ENCODE results near the gene SLC25A19.

Gene SLC25A19

DNA sequence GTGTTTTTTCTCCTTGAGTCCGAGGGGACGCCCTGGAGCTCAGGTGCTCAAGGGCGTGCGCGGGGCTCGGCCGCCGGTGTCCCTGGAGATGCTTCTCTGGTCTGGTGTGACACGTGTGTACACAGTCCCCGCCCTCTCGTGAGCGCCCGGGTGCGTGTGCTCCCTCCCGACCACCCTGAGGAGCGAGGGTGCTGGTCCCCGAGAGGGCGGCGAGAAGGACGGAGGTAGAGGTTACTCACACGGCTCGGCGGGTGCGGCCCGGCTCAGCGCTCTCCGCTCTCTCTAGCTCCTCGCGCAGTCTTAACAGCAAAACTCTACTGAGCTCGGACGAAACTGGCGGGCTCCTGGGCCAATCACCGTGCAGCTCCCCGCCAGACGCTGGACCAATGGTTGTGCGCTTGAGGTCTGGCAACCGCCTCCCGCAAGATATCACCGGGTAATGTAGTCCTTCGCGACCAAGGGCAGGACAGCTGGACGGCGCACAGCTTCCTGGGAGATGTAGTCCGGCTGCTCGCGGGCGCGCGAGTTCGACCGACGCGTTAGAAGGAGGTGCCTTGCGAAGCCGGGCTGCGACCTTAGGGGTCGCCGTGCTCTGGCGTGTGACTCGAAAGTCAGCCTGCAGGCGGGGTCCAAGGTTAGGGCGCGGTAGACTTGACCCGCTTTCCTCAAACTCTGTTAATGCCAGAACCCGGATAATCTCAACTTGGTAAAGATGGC lies at the start of gene SLC25A19:
SLC25A19 (minus strand) TSS at position 319 of the 717 bp plus-strand sequence. CDS start 2,669 bp downstream, outside the sequence.
- peak; percentile 91 for DNase-seq (ENCODE audit: low read depth)

DNA sequence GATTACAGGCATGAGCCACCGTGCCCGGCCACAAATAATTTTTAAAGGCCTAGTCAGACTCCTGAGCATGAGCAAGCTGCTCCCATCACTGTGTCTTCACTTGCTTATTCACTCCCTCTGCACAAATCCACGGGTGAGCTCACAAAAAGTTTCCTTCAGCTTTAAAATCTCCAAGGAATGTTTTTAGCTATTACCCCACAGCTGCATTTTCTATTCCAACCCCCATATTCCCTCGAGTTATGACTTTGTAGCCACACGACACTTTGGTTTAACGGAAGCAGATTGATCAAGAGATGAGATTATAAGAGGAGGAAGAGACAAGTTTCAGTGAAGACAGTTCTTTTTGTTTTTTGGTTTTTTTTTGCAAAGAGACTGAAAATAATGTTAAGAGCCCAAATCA lies 49.1 kb upstream of the SLC25A19 start:
- DNase-seq (ENCODE audit: low read depth) = no peak

DNA sequence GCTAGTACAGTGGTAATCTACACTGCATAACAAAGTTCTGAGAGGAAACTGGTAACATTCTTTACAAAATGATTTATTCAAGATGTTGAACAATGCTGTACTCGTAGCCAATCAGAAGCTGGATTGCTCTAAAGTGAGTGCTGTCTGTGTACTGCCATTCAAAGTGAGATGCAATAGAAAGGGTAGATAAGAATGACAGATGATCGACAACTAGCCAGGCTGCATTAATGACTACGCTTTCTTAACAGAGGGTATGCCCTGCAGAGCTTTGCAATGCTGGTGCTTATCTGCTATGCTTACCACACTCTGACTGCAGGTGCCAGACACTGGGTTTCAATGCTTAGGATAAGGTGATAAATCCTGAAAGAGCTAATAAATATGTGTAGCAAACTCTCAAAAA lies 46.1 kb upstream of the SLC25A19 start:
- DNase-seq (ENCODE audit: low read depth) = no peak

DNA sequence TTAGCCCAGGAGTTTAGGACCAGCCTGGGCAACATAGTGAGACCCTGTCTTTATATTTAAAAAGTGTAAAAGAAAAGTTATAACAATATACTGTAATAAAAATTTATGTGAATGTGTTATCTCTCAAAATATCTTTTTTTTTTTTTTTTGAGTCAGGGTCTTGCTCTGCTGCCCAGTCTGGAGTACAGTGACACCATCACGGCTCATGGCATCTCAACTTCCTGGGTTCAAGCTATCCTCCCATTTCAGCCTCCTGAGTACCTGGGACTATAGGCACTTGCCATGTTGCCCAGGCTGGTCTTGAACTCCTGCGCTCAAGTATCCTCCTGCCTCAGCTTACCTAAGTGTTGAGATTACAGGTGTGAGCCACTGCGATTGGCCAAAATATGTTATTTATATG lies 45.5 kb upstream of the SLC25A19 start:
- DNase-seq (ENCODE audit: low read depth) = no peak

DNA sequence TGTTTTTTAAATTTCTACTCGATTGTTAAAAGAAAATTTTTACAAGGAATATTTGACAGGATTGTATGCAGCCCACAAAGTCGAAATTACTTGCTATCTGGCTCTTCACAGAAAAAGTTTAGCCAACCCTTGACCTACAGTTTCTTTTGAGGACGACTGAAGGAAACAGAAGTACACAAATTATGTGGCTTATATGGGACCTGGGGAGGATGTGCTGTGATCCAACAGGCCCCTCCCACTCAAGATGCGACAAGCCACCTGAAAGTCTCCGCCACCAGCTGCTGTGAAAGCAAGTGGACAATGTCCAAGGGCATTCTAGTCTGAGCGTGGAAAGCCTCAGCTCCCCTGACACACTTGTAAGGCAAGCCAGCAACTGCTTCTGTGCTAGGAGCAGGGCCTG lies 42.4 kb upstream of the SLC25A19 start:
- DNase-seq (ENCODE audit: low read depth) = no peak

DNA sequence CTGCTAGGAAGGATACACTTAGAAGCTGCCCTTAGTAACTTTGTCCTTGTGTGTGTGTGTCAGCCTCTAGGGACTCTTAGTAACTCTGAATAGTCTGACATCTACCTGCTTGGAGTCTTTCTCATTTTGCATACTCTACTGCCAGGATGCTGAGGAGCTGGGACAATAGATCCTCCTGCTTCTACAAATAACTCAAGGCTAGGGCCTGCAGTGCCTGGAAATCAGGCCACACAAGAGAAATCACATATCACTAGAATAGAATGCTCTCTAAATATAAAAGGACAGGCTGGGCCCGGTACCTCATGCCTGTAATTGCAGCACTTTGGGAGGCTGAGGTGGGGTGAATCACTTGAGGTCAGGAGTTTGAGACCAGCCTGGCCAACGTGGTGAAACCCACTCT lies 38.5 kb upstream of the SLC25A19 start:
- DNase-seq (ENCODE audit: low read depth) = no peak

DNA sequence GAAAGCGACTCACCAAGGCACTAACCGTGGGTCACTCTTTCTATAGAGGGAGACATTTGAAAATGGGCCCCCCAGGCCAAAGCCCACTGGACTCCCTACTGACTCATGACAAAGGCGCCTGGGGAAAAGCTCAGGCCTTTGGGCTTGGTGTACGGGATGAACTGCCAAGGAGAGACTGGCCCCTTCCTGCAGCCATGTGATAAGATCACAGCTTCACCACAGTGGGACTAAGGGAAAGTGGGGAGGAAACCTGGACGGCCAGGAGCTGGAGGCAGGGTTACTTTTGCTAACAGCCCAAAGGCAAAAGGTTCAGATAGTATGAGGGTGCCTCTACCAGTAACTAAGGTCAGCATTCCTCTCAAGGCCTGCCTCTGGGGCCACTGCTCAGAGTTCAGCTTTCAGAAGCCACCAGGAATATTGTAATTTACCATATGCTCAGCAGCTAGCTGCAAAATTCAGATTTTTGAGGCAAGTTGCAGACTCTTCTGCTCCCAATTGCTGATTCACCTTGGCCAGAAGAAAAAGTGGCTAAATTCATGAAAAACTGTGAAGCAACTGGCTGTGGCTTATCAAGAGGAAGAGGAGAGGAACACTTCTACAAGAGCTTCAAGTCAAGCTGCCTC lies 37.1 kb upstream of the SLC25A19 start:
- no peak for DNase-seq (ENCODE audit: low read depth)

DNA sequence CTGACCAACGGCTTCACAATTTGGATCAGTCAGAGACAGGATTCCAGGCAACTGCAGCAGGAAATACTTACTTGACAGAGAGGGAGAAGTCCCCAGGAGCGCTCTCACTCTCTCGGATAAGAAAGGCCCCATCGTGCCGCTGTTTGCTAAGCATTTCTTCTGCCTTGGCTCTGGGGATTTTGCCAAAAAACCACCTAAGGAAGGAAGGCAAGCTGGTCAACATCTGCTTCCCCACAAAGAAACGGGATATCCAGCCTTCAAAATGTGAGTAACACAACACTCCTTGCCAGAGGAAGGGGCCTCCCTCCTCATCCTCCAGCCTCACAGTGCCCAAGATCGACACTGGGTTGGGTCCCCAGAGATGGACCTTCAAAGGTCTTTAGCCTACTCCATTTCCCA lies 36.6 kb upstream of the SLC25A19 start:
- no peak for DNase-seq (ENCODE audit: low read depth)

DNA sequence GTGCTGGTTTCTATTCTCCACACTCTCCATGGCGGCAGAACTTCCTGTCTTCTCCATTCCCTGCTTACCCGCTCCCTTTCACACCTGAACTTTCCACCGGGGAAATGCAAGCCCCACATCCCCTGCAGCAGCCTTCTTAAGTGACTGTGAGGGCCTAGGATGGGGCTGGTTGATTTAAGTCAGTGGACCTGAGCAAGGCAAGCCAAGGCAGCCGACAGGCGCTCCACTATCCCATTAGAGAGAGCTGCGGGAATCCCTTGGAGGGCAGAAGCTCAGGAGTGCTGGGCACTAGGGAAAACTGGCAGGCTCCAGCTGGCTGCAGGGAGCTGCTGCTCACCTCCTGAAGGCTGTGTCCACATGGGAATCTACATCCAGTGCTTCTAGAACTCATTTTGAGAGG lies 36.1 kb upstream of the SLC25A19 start:
- no peak for DNase-seq (ENCODE audit: low read depth)

DNA sequence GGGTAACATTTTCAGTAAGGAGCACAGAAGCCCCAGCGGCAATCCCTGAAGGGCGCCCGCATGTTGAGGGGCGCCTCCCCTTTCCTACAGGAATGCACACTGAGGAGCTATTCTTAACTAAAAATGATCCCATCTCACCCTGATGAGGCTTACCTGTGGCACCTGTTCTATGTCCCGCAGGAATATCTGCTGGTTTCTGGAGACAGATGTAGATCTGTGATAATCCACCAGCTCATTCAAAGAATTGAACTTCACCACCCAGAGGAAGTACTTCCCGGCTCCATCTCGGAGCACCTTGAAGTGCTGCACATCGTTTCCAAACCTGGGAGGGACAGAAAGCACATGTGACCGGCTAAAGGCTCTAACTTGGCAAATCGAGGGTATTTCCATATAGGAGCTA lies 32.3 kb upstream of the SLC25A19 start:
- DNase-seq (ENCODE audit: low read depth) = no peak

DNA sequence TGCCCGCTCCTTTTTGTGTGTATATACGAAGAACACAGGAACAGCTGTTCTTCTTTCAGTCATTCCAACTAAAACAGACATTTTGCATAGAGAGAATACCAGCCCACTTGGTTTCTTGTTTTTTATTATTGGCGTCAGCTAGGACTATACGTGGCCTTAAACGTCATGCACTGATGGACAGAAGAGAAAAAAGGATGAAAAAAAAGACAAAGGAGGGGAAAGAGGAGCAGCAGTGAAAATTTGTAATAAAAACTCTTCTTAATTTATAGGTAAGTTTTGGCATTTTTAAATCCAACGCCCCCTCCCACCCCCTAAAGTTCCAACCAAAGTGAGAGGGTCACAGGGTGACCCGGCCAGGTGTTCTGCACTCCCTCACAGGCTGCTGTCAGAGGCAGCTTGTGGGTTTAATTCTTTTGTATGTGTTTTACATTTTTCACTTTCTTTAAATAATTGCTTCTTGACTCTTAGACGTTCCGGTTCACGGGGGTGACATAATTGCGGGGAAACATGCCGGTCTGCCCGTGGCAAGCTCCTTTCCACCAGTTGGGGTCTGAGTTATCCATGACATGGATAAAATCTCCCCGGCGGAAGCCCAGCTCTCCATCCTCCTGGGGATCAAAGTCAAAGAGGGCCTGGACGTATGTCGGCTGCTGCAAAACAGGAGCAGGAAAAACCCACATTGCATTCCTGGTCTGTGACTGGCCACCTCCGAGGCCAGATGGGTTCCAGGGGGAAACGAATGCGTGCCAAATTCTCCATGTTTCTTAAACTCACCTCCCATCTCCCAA lies 30.9 kb upstream of the SLC25A19 start:
- DNase-seq (ENCODE audit: low read depth) = no peak

DNA sequence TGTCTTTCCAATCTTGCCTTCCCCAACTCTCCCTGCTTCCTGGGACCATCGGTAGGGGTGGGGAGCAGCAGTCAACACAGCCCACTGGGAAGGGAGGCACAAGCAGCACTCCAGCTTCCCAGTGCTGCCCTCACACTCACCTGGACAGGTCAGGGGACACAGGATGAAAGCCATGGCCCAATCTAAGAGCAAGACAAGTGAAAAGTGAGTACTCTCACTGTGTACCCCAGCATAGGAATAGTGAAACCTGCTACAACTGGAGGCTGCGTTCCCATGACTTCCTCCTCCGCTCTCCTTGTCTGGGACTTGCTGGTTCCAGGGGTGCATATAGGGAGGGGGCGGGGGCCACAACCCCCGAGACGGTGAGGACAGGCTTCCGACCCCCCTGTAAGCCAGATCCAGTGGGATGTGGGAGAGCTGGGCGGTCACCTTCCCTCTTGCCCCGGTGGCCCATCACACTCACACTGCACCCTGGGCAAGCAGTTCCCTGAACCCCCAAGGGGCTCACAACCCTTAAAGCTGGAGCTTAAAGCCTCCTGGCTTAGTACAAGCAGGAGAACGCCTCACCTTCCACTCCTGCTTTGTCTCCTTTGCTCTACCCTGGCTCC lies 29.5 kb upstream of the SLC25A19 start:
- DNase-seq (ENCODE audit: low read depth) = no peak

DNA sequence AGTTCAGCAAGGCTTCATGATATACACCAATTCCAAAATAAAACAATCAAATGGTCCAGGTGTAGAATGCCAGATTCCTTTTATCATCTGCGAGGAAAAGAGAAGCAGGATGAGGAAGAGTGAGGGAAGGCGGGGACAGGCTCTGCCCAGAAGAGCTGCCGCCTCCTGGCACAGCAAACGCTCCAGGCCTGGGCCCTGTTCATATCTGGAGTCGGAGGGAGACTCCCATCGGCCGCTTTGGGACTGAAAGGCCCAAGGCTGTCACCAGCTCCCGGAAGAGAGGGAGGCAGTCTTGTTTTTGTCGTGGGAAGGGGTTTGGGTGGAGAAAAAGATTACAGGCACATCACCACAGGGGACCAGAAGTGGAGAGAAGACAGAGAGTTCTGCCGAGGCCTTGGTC lies 29.0 kb upstream of the SLC25A19 start:
- DNase-seq (ENCODE audit: low read depth) = no peak

DNA sequence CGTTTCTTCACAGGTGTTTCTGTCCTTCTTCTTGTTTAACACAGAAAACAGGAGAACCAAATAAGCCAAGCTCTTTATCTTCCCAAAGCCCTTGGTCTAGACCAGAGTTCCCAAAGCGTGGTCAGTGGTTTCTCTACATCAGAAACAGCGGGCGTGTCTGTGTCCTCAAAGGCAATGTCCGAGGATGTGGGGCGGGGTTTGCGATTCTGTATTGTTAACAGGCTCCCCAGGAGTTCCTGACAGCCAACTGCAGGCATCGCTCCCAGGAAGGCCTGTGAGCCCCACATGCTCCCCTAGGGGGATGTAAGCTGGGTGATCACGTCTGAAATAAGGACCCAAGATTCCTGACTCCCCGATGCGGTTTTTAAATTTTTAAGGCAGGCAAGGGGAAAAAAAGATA lies 28.4 kb upstream of the SLC25A19 start:
- no peak for DNase-seq (ENCODE audit: low read depth)

DNA sequence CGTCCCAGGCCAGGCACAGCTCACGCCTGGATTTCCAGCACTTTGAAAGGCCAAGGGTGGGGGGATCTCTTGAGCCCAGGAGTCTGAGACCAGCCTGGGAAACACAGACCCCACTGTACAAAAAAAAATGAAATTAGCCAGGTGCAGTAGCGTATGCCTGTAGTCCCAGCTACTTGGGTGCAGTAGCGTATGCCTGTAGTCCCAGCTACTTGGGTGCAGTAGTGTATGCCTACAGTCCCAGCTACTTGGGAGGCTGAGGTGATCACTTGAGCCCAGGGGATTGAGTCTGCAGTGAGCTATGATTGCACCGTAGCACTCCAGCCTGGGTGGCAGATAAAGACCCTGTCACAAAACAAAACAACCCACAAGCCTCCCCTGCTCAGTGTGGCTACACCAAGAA lies 27.0 kb upstream of the SLC25A19 start:
- no peak for DNase-seq (ENCODE audit: low read depth)

DNA sequence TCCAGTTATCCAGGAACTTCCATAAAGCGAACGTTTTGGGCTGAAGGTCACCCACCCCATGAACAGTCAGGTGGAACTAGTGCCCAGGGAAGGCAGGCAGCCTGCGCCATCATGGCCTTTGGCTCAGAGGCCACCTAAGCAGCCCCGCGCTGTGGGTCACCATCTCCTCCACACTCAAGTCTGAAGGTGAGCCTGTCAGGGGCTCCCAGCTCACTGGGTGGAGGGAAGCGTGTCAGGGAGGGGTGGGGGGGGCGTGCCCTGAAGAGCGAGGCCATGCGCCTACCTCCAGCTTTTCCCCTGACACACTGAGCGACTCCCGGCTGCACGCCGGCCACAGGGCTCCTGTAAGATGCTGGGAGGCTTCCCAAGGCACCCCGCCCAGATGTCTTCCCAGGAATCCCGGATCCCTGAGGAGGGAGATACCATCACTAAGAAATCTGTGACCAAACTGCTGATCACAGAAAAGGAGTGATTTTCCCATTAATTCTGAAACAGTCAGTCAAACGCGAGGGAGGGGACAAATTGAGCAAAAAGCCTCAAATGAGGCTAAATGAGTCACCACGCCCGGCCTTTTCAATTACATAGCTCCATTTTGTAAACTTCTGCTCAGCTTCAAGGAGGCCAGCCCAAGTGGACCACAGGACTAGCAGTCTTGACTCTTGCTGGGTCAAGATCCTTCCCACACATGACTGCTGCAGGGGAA lies 26.5 kb upstream of the SLC25A19 start:
- no peak for DNase-seq (ENCODE audit: low read depth)

DNA sequence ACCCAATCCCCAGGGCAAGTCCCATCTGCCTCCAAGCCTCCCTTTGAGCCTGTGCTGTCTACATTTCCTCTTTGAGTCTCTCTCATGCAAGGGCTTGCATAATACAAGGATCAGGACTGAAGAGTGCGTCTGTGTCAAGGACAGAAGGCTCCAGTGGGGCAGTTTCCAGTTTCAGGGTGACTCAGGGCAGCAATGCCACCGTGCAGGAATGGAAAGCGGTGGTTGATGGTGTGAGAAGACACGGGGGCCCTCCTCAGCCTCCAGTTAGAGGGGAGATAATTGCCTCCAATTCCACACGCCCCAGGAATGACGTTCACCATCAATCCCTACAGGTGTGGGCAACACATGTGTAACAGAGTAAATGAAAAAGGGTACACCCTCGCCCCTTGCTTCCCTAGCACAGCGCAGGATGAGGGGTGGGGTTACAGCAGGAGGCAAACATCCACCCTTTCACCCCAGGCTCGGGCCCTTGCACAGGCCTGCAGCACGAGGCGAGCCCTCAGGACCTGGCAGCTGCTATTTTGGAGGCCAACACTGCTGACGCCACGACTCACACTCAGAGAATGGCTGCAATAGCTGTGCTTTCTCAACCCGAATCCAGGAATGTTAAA lies 24.8 kb upstream of the SLC25A19 start:
- DNase-seq (ENCODE audit: low read depth) = no peak

DNA sequence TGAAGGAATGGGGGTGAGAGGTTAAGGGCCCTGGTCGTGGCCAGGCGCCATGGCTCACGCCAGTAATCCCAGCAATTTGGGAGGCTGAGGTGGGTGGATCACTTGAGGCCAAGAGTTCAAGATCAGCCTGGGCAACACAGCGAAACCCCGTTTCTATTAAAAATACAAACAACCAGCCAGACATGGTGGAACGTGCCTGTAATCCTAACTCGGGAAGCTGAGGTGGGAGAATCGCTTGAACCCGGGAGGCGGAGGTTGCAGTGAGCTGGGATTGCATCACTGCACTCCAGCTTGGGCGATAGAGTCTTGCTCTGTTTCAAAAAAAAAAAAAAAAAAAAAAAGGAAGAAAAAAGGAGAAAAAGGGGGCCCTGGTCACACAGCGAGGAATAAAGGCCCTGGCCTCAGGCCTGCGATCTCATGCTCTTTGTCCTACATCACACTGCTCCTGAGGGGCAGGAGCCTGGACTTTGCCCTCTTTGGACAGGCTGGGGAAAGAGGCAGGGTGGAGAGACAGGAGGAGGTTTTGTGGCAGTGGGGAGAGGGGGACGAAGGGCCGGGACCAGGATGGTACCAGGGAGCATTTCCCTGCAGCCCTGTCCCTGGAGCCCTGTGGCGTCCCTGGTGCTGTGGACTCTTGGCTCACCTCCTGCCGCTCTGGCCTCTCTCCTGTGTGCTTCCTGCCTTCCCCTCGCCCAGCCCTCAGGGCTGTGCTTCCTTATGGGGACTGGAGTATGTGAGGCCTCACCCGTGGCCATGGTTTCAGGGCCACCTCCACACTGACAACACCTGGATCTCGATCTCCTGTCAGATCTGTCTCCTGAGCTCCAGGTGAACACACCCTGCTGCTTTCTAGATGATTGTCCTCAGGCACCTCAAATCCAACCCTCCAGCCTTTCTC lies 19.7 kb upstream of the SLC25A19 start:
- DNase-seq (ENCODE audit: low read depth) = no peak

DNA sequence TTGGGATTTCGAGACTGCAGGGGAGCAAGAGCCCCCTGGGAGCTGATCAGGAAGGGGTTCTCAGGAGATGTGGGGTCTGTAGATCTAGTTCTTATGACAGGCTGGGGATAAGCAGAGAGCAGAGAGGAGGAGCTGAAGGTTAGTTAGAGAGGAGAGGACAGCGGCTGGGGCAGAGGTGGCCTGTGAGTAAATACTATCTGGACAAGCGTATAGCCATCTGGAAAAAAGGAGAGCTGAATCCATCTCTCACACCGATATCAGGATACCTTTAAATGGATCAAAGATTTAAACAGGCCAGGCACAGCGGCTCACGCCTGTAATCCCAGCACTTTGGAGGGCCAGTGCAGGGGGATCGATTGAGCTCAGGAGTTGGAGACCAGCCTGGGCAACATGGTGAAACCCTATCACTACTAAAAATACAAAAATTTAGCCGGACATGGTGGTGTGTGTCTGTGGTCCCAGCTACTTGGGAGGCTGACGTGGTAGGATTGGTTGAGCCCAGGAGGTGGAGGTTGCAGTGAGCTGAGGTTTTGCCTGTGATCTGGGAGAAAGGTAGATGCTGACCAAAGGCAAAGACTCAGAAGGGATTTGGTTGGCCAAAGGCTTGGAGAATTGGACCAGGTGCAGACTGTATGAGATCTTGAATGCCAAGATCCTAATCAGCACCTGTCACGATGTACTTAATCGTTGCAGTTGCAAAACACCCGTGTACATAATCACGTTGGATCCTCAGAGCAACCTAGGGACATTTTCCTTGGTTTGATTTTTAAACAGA lies 18.9 kb upstream of the SLC25A19 start:
- DNase-seq (ENCODE audit: low read depth) = no peak

Data from stimulated activated CD8-positive, alpha-beta memory T cell treated with anti-CD3 and anti-CD28 coated beads, Interleukin-12 subunit alpha, Interleukin-12 subunit beta, amount 100 ng/mL, for 4 hours (primary cell).